Adrenal gland (tissue), 12 donors: Measurements from ENCODE around the gene ATM. TPM values are rescaled to one million over a fixed set of nuclear protein-coding genes. Genes with fewer than 3 reads are reported as not detected.

Experiments
- DNase-seq, 7 donors: peaks; one replicate each; pipeline ENCODE4 v3.0.0-alpha.2; 2019 to 2020
- H3K27ac ChIP-seq, 5 donors: fragments of 200-600 bp; sonication (generic) in 4 of 5; 1 replicate in 3 of 5; 2 replicates in 2 of 5; pipeline versions ENCODE4 v1.5.1 to v1.8.0; 2016 to 2020; ENCODE audit warnings: mild to moderate bottlenecking in 1 of 5
- H3K27me3 ChIP-seq: fragments of 200-600 bp; 2 replicates; pipeline ENCODE4 v1.8.0; 2021
- H3K36me3 ChIP-seq, 2 donors: fragments of 200-600 bp; replicated peaks in 1 of 2; 1 replicate in 1 of 2; 2 replicates in 1 of 2; pipeline versions ENCODE4 v1.5.1 to v1.8.0; 2018 to 2022
- H3K4me1 ChIP-seq, 2 donors: fragments of 200-600 bp; replicated peaks in 1 of 2; 1 replicate in 1 of 2; 2 replicates in 1 of 2; pipeline versions ENCODE4 v1.5.1 to v1.8.0; 2018 to 2021
- H3K4me3 ChIP-seq, 4 donors: fragments of 200-600 bp; sonication (generic) in 3 of 4; one replicate each; pipeline ENCODE4 v1.5.1; 2016 to 2018
- H3K9me3 ChIP-seq, 3 donors: fragments of 200-600 bp; sonication (generic) in 1 of 3; replicated peaks in 1 of 3; 1 replicate in 2 of 3; 2 replicates in 1 of 3; pipeline versions ENCODE4 v1.5.1 to v1.8.0; 2016 to 2021
- CTCF ChIP-seq, 6 experiments: fragments of 450-650 bp in 4 of 6; fragments of 200-600 bp in 2 of 6; sonication (generic) in 1 of 6; IDR thresholded peaks; 1 replicate in 5 of 6; 2 replicates in 1 of 6; pipeline versions ENCODE4 v1.5.1 to v1.8.0; 2016 to 2021; ENCODE audit warnings: antibody characterized with exemption in 6 of 6, mild to moderate bottlenecking in 2 of 6, moderate library complexity in 1 of 6
- POLR2A ChIP-seq, 2 donors: fragments of 450-650 bp; IDR thresholded peaks; one replicate each; pipeline ENCODE4 v1.6.1; 2017; ENCODE audit warnings: antibody characterized with exemption in 2 of 2, mild to moderate bottlenecking in 2 of 2, moderate library complexity in 1 of 2
- WGBS, 4 donors: extraction: QIAGEN DNeasy Blood & Tissue Kit in 2 of 4; methylation state at CpG; one replicate each; pipeline versions ENCODE4 v1.1.5 to v1.1.7; 2013 to 2017; 5-methylcytosine and 5-hydroxymethylcytosine counted together
- intact Hi-C, 2 donors: fragments of 100-400 bp; cut with DNase I; formaldehyde crosslinking; loops; one replicate each; pipeline versions ENCODE4 v1.14.1 to v1.15.0; 2022 to 2023
- polyA plus RNA-seq, 3 donors: library from polyadenylated mRNA; stranded (reverse); fragments of 200-250 nt in 2 of 3; fragments of 350-450 nt in 1 of 3; fragmentation: Illumina TruSeq in 1 of 3; extraction: RNeasy Lipid Tissue Mini Kit (QIAGEN cat#74804) in 1 of 3; gene quantifications; one replicate each; pipeline ENCODE4 v1.2.3, GENCODE V29; 2013 to 2014
- total RNA-seq, 9 donors: library from RNA; depleted of rRNA in 4 of 9; stranded (reverse); fragments of >200 nt in 4 of 9; fragments of 120-200 nt in 1 of 9; fragmentation: NEBNext Ultra II Directional in 1 of 9; extraction: Animal tissue kit (Norgen Biotek cat#: 25700) in 1 of 9; gene quantifications; one replicate each; pipeline versions ENCODE4 v1.1.0 to v1.2.4, GENCODE V29; 2013 to 2023
- donor health status: healthy with polysubstance abuse.
- donor health status: Bipolar disorder and iron deficiency.
- donor health status: DM: yes; HTN: yes; CAD: no.
- donor health status: DM: no; HTN: no; CAD: no.
- donor health status: DM: no; HTN: no; CAD: no.
- donor health status: DM: yes; HTN: yes; CAD: no.

ATM gene
- total and polyA plus RNA-seq, 12 donors: 19.9 to 127 (median 66.8) TPM

GRCh38 chr11:108338750-108339149, 115.9 kb downstream of the ATM start:
- H3K27ac ChIP-seq: no peak overlapping the region
- intact Hi-C loops: no loop called here
- no peak for DNase-seq
- WGBS, 4 donors: 97 to 100% (median 97%) methylated on average over 2 of the region's 2 CpGs
- H3K36me3 ChIP-seq: peaks cover 0 to 27% of the 10 kb centered on the region in 2 donors
- H3K27me3 ChIP-seq: no peaks in the 10 kb centered on the region
- TF ChIP-seq POLR2A (IDR thresholded peaks at IDR 0.05) (no peak), CTCF (IDR thresholded peaks at IDR 0.05) (no peak)
- H3K4me3 ChIP-seq: no peak overlapping the region
- H3K4me1 ChIP-seq: no peaks in the 10 kb centered on the region
- no peaks in the 10 kb centered on the region for H3K9me3 ChIP-seq

- H3K27ac ChIP-seq: no peak overlapping the region
- H3K36me3 ChIP-seq: peaks cover 0 to 7% of the 10 kb centered on the region in 2 donors
- TF ChIP-seq CTCF (IDR thresholded peaks at IDR 0.05): no peak
- TF ChIP-seq POLR2A (IDR thresholded peaks at IDR 0.05): no peak
- WGBS, 4 donors: 87 to 100% (median 94%) methylated on average over 1 of the region's 1 CpG
- intact Hi-C loops: no loop called here
- DNase-seq: no peak
- no peaks in the 10 kb centered on the region for H3K27me3 ChIP-seq
- H3K4me1 ChIP-seq: no peaks in the 10 kb centered on the region
- H3K4me3 ChIP-seq: no peak overlapping the region
- no peaks in the 10 kb centered on the region for H3K9me3 ChIP-seq
Observed at GRCh38 chr11:108340973-108341372, 118.1 kb downstream of the ATM start.

- Histone ChIP-seq H3K27me3 (no peaks in the 10 kb centered on the region), H3K36me3 (peaks cover 0 to 2% of the 10 kb centered on the region in 2 donors), H3K4me3 (no peak overlapping the region), H3K9me3 (no peaks in the 10 kb centered on the region), H3K27ac (no peak overlapping the region), H3K4me1 (no peaks in the 10 kb centered on the region)
- intact Hi-C loops: no loop called here
- no peak for DNase-seq
- WGBS, 4 donors: 92 to 96% (median 94%) methylated on average over 4 of the region's 4 CpGs
- TF ChIP-seq CTCF (IDR thresholded peaks at IDR 0.05): no peak
- TF ChIP-seq POLR2A (IDR thresholded peaks at IDR 0.05): no peak
Observed at GRCh38 chr11:108341654-108342053, 118.8 kb downstream of the ATM start.

- Histone ChIP-seq H3K4me1 (no peaks in the 10 kb centered on the region), H3K27ac (no peak overlapping the region), H3K9me3 (no peaks in the 10 kb centered on the region), H3K4me3 (no peak overlapping the region), H3K27me3 (no peaks in the 10 kb centered on the region), H3K36me3 (peaks cover 0 to 3% of the 10 kb centered on the region in 2 donors)
- TF ChIP-seq CTCF (IDR thresholded peaks at IDR 0.05): no peak
- no peak for TF ChIP-seq POLR2A (IDR thresholded peaks at IDR 0.05)
- intact Hi-C loops: no loop called here
- no peak for DNase-seq
- WGBS, 4 donors: 77 to 84% (median 81%) methylated on average over 2 of the region's 2 CpGs
Observed at GRCh38 chr11:108343714-108344113, 120.8 kb downstream of the ATM start.
